Osteoblast (primary cell): ENCODE data around the gene UBE2N. TPM values are rescaled to one million over a fixed set of nuclear protein-coding genes. Genes with fewer than 3 reads are reported as not detected.

Source experiments
- DNase-seq: peaks from one replicate; pipeline ENCODE4 v3.0.0; 2011; ENCODE audit warnings: low spot score, mixed read lengths; ENCODE audit not compliant: insufficient read length; ENCODE audit errors: missing footprints
- H2AFZ ChIP-seq: 2 replicates; pipeline ENCODE4 v1.6.0; 2011; ENCODE audit warnings: mild to moderate bottlenecking, low read length
- H3K27ac ChIP-seq: 2 replicates; pipeline ENCODE4 v1.5.1; 2011; ENCODE audit warnings: mild to moderate bottlenecking, low read depth, low read length, moderate library complexity
- H3K27me3 ChIP-seq: 2 replicates; pipeline ENCODE4 v1.6.0; 2012; ENCODE audit warnings: mild to moderate bottlenecking, control low read depth, inconsistent platforms, low read length, moderate library complexity; ENCODE audit not compliant: insufficient read depth
- H3K36me3 ChIP-seq: 2 replicates; pipeline ENCODE4 v1.5.1; 2011; ENCODE audit warnings: mild to moderate bottlenecking, low read length, control low read depth, moderate library complexity; ENCODE audit not compliant: insufficient read depth
- H3K4me1 ChIP-seq: 2 replicates; pipeline ENCODE4 v1.5.1; 2011; ENCODE audit warnings: mild to moderate bottlenecking, low read length, control low read depth, moderate library complexity; ENCODE audit not compliant: insufficient read depth
- H3K4me2 ChIP-seq: 2 replicates; pipeline ENCODE4 v1.6.0; 2011; ENCODE audit warnings: mild to moderate bottlenecking, low read length; ENCODE audit not compliant: insufficient read depth
- H3K4me3 ChIP-seq: fragments of 200-600 bp; sonication (generic); 3 replicates; pipeline ENCODE4 v1.5.1; 2012; ENCODE audit warnings: mild to moderate bottlenecking, low read length, inconsistent platforms; ENCODE audit not compliant: insufficient read depth
- H3K79me2 ChIP-seq: 2 replicates; pipeline ENCODE4 v1.6.0; 2012; ENCODE audit warnings: mild to moderate bottlenecking, low read length, control low read depth, inconsistent platforms; ENCODE audit not compliant: insufficient read depth
- H3K9me3 ChIP-seq: 2 replicates; pipeline ENCODE4 v1.5.1; 2011; ENCODE audit warnings: low read depth, low read length, control low read depth
- H4K20me1 ChIP-seq: 2 replicates; pipeline ENCODE4 v1.6.0; 2012; ENCODE audit warnings: mild to moderate bottlenecking, low read length, control low read depth; ENCODE audit not compliant: insufficient read depth
- total RNA-seq: library from RNA; depleted of rRNA; stranded (reverse); fragments of >200 nt; gene quantifications from 2 replicates; pipeline ENCODE4 v1.2.3, GENCODE V29; 2012
- TF ChIP-seq, protein P1 (sequence below): IDR thresholded peaks from 2 replicates; pipeline ENCODE4 v1.5.1; 2011; ENCODE audit warnings: mild to moderate bottlenecking, low read depth, low read length, moderate library complexity; ENCODE audit errors: extremely low read depth

Gene UBE2N
- total RNA-seq, 1 donor: 44.2 TPM

DNA sequence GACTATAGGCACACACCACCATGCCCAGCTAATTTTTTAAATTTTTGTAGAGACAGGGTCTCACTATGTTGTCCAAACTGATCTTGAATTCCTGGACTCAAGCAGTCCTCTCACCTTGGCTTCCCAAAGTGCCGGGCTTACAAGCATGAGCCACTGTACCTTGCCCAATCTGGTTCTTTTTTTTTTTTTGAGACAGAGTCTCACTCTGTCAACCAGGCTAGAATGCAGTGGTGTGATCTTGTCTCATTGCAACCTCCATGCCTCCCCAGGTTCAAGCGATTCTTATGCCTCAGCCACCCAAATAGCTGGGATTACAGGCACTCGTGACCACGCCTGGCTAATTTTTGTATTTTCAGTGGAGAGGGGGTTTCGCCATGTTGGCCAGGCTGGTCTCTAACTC lies 41.0 kb upstream of the UBE2N start:
- H3K4me1 ChIP-seq: peaks cover 9% of the 10 kb centered on the region
- peaks cover 8% of the 10 kb centered on the region for H4K20me1 ChIP-seq
- TF ChIP-seq, protein P1, sequence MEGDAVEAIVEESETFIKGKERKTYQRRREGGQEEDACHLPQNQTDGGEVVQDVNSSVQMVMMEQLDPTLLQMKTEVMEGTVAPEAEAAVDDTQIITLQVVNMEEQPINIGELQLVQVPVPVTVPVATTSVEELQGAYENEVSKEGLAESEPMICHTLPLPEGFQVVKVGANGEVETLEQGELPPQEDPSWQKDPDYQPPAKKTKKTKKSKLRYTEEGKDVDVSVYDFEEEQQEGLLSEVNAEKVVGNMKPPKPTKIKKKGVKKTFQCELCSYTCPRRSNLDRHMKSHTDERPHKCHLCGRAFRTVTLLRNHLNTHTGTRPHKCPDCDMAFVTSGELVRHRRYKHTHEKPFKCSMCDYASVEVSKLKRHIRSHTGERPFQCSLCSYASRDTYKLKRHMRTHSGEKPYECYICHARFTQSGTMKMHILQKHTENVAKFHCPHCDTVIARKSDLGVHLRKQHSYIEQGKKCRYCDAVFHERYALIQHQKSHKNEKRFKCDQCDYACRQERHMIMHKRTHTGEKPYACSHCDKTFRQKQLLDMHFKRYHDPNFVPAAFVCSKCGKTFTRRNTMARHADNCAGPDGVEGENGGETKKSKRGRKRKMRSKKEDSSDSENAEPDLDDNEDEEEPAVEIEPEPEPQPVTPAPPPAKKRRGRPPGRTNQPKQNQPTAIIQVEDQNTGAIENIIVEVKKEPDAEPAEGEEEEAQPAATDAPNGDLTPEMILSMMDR: no peak
- H3K27ac ChIP-seq: no peak overlapping the region
- no peaks in the 10 kb centered on the region for H3K27me3 ChIP-seq
- H3K4me3 ChIP-seq: no peak overlapping the region
- peaks cover 51% of the 10 kb centered on the region for H3K36me3 ChIP-seq
- no peak overlapping the region for H2AFZ ChIP-seq
- H3K4me2 ChIP-seq: no peak overlapping the region
- no peaks in the 10 kb centered on the region for H3K9me3 ChIP-seq
- H3K79me2 ChIP-seq: peaks cover 6% of the 10 kb centered on the region
- no peak for DNase-seq

DNA sequence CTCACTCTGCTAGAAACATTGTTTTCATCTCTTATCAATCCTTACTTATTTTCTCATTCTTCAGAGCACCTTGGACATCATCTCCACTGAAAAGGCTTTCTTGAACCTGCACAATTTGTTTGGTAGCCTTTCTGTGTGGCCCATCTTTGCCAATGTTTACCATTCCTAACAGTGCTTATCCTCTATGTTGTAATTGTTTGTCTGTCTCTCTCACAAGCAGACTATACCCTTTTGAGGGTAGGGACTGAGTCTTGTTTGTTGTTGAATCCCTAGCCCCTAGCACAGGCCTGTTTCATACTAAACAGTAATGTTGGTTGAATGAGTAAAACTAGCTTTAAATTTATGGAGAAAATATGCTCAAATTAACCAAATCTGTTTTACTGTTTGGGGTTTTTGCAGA lies 34.8 kb upstream of the UBE2N start:
- H2AFZ ChIP-seq: no peak overlapping the region
- H3K4me3 ChIP-seq: no peak overlapping the region
- peaks cover 2% of the 10 kb centered on the region for H4K20me1 ChIP-seq
- H3K9me3 ChIP-seq: no peaks in the 10 kb centered on the region
- H3K36me3 ChIP-seq: peaks cover 29% of the 10 kb centered on the region
- no peaks in the 10 kb centered on the region for H3K4me1 ChIP-seq
- TF ChIP-seq, protein P1: no peak
- no peak for DNase-seq
- H3K79me2 ChIP-seq: peaks cover 19% of the 10 kb centered on the region
- H3K27ac ChIP-seq: no peak overlapping the region
- no peaks in the 10 kb centered on the region for H3K27me3 ChIP-seq
- no peak overlapping the region for H3K4me2 ChIP-seq

DNA sequence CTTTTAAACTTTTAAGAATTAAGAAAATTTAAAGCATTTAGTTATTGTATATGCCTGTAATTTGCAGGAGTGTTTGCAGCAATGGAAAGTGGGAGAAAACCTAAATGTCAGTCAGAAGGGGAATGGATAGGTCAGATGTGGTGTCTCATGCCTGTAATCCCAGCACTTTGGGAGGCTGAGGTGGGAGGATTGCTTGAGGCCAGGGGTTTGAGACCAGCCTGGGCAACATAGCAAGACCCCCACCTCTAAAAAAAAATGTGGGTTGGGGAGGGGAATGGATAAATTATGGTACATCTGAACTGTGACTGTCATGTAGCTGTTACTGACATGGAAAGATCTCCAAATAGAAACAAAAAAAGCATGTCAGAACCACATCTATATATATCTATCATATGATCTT lies 27.6 kb upstream of the UBE2N start:
- peaks cover 10% of the 10 kb centered on the region for H4K20me1 ChIP-seq
- no peak overlapping the region for H3K4me3 ChIP-seq
- peaks cover 57% of the 10 kb centered on the region for H3K79me2 ChIP-seq
- TF ChIP-seq, protein P1: no peak
- H3K9me3 ChIP-seq: no peaks in the 10 kb centered on the region
- H3K4me2 ChIP-seq: peak overlapping the region; percentile 100
- H3K36me3 ChIP-seq: peaks cover 16% of the 10 kb centered on the region
- H3K4me1 ChIP-seq: peaks cover 19% of the 10 kb centered on the region
- no peak overlapping the region for H3K27ac ChIP-seq
- H3K27me3 ChIP-seq: no peaks in the 10 kb centered on the region
- H2AFZ ChIP-seq: no peak overlapping the region
- DNase-seq: no peak

DNA sequence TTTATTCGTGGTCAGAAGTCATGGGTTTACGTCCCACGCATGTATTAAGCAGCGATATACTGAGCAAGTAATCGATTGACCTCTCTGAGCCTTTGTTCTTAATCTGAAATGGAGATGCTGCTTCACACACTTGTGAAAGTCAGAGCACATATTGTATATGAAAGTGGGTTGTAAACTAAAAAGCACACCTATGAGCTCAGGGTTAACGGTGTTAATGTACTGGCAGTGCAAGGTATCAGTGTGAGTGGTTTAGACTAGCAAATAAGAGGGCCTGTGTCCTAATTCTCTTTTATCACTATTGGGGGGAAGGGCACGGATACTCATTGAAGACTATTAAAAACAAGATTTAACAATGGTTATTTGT lies 26.2 kb upstream of the UBE2N start:
- Histone ChIP-seq H3K9me3 (no peaks in the 10 kb centered on the region), H3K79me2 (peaks cover 51% of the 10 kb centered on the region), H3K4me1 (peaks cover 19% of the 10 kb centered on the region), H3K27ac (peak overlapping the region; percentile 96), H3K36me3 (peaks cover 8% of the 10 kb centered on the region), H3K4me3 (peak overlapping the region; percentile 90), H3K4me2 (peak overlapping the region; percentile 100), H4K20me1 (peaks cover 10% of the 10 kb centered on the region), H2AFZ (peak overlapping the region; percentile 100), H3K27me3 (no peaks in the 10 kb centered on the region)
- TF ChIP-seq, protein P1: no peak
- no peak for DNase-seq
